HEK293 (cell line): ENCODE results near the gene RNPEP.

Source experiments
- CTCF ChIP-seq: fragments of 450-650 bp; formaldehyde crosslinking; IDR thresholded peaks from 2 replicates; pipeline ENCODE4 v1.5.1; 2016; ENCODE audit warnings: missing biosample characterization, missing genetic modification characterization
- KLF10 ChIP-seq: fragments of 450-650 bp; IDR thresholded peaks from 2 replicates; pipeline ENCODE4 v1.5.1; 2018; ENCODE audit warnings: missing biosample characterization, mild to moderate bottlenecking, missing genetic modification characterization
- REST ChIP-seq: fragments of 450-650 bp; formaldehyde crosslinking; IDR thresholded peaks from 2 replicates; pipeline ENCODE4 v1.5.1; 2016; ENCODE audit warnings: missing biosample characterization, missing genetic modification characterization
- SP2 ChIP-seq: fragments of 450-650 bp; formaldehyde crosslinking; IDR thresholded peaks from 2 replicates; pipeline ENCODE4 v1.5.1; 2016; ENCODE audit warnings: missing biosample characterization, missing genetic modification characterization
- TCF7L2 ChIP-seq: IDR thresholded peaks from 2 replicates; pipeline ENCODE4 v1.6.1; 2011; ENCODE audit warnings: low read depth, mild to moderate bottlenecking, inconsistent platforms, low read length, moderate library complexity, borderline replicate concordance
- ZNF112 ChIP-seq: fragments of 450-650 bp; formaldehyde crosslinking; IDR thresholded peaks from 2 replicates; pipeline ENCODE4 v1.5.0; 2017; ENCODE audit warnings: missing biosample characterization, missing genetic modification characterization
- ZNF146 ChIP-seq: fragments of 450-650 bp; formaldehyde crosslinking; IDR thresholded peaks from 2 replicates; pipeline ENCODE4 v1.5.1; 2016; ENCODE audit warnings: missing biosample characterization, missing genetic modification characterization
- ZNF169 ChIP-seq: fragments of 450-650 bp; formaldehyde crosslinking; IDR thresholded peaks from 2 replicates; pipeline ENCODE4 v1.5.1; 2016; ENCODE audit warnings: missing biosample characterization, missing genetic modification characterization
- ZNF274 ChIP-seq, 2 experiments: fragments of 200-500 bp in 1 of 2; fragments of 450-650 bp in 1 of 2; sonication (Bioruptor generic) in 1 of 2; formaldehyde crosslinking in 1 of 2; IDR thresholded peaks; 2 replicates each; pipeline versions ENCODE4 v1.5.1 to v1.6.1; 2014 to 2016; ENCODE audit warnings: borderline replicate concordance in 1 of 2, inconsistent platforms in 1 of 2, low read length in 1 of 2, missing biosample characterization in 1 of 2, missing genetic modification characterization in 1 of 2
- ZNF677 ChIP-seq: fragments of 450-650 bp; IDR thresholded peaks from 2 replicates; pipeline ENCODE4 v1.5.0; 2018; ENCODE audit warnings: missing biosample characterization, mild to moderate bottlenecking, missing genetic modification characterization, moderate library complexity
- ZNF701 ChIP-seq: fragments of 450-650 bp; formaldehyde crosslinking; IDR thresholded peaks from 2 replicates; pipeline ENCODE4 v1.5.1; 2016; ENCODE audit warnings: missing biosample characterization, missing genetic modification characterization
- ZNF747 ChIP-seq: fragments of 450-650 bp; formaldehyde crosslinking; IDR thresholded peaks from 2 replicates; pipeline ENCODE4 v1.5.1; 2016; ENCODE audit warnings: missing biosample characterization, missing genetic modification characterization
- ZNF785 ChIP-seq: fragments of 450-650 bp; formaldehyde crosslinking; IDR thresholded peaks from 2 replicates; pipeline ENCODE4 v1.5.1; 2016; ENCODE audit warnings: missing biosample characterization, missing genetic modification characterization
- ZNF830 ChIP-seq: fragments of 450-650 bp; IDR thresholded peaks from 2 replicates; pipeline ENCODE4 v1.5.0; 2018; ENCODE audit warnings: missing biosample characterization, missing genetic modification characterization, low read depth, mild to moderate bottlenecking, moderate library complexity

- TF ChIP-seq CTCF (tag by site-specific recombination) (no peak), ZNF112 (tag by site-specific recombination) (no peak), ZNF677 (no peak), KLF10 (no peak), ZNF274 (IDR thresholded peaks at IDR 0.05; ENCODE audit: low read length) (no peak), ZNF274 (tag by site-specific recombination; IDR thresholded peaks at IDR 0.05; ENCODE audit: borderline replicate concordance) (no peak), ZNF785 (tag by site-specific recombination) (no peak), REST (tag by site-specific recombination) (no peak), ZNF747 (tag by site-specific recombination) (no peak), ZNF169 (no peak), TCF7L2 (no peak), ZNF830 (tag by site-specific recombination) (no peak), SP2 (no peak), ZNF701 (tag by site-specific recombination) (no peak), ZNF146 (tag by site-specific recombination) (no peak)
Measured at GRCh38 chr1:202015662-202015937, 33.2 kb downstream of the RNPEP start.
